A673 (cell line): Measurements from ENCODE around the gene DLL1.

ENCODE experiments used
- EZH2 ChIP-seq: fragments of 200-600 bp; sonication (generic); IDR thresholded peaks from 2 replicates; pipeline ENCODE4 v1.6.1; 2017; ENCODE audit warnings: borderline replicate concordance, low read depth, mild to moderate bottlenecking, mixed read lengths, antibody characterized with exemption, low read length; ENCODE audit not compliant: poor library complexity, severe bottlenecking
- TF ChIP-seq, protein P1 (sequence below): fragments of 300-800, 200-600 bp; sonication (generic); conservative IDR thresholded peaks from 2 replicates; pipeline ENCODE4 v1.5.1; 2017; ENCODE audit warnings: low read depth, mild to moderate bottlenecking, antibody characterized with exemption, low read length, moderate library complexity, mixed read lengths

DNA sequence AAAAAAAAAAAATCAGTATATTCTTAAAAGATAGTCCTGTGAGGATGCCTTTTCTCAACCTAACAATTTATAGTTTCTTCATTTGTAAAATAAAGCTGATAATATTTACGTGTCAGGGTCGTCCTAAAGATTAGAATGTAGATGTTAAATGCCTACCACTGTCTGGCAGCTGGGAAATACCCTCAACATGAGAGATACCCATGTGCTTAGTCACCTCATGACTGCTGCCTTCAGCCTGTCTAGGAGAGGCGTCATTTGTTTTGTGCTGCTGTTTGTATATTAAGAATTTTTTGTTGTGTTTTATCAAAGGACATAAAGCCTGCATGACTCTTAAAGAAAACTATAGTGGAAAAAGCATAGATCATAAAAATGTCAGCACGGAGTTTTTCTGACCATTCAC lies 25.2 kb upstream of the DLL1 start:
- TF ChIP-seq, protein P1, sequence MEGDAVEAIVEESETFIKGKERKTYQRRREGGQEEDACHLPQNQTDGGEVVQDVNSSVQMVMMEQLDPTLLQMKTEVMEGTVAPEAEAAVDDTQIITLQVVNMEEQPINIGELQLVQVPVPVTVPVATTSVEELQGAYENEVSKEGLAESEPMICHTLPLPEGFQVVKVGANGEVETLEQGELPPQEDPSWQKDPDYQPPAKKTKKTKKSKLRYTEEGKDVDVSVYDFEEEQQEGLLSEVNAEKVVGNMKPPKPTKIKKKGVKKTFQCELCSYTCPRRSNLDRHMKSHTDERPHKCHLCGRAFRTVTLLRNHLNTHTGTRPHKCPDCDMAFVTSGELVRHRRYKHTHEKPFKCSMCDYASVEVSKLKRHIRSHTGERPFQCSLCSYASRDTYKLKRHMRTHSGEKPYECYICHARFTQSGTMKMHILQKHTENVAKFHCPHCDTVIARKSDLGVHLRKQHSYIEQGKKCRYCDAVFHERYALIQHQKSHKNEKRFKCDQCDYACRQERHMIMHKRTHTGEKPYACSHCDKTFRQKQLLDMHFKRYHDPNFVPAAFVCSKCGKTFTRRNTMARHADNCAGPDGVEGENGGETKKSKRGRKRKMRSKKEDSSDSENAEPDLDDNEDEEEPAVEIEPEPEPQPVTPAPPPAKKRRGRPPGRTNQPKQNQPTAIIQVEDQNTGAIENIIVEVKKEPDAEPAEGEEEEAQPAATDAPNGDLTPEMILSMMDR = no peak
- no peak for TF ChIP-seq EZH2
